ENCODE results near the gene CHURC1.

- TF ChIP-seq CTCF (IDR thresholded peaks at IDR 0.05) (no peak), FOSL2 (IDR thresholded peaks at IDR 0.05; ENCODE audit: borderline replicate concordance, low read depth) (no peak), RAD21 (IDR thresholded peaks at IDR 0.05; ENCODE audit: low read length) (no peak)
Measured at GRCh38 chr14:64899958-64900357, 14.3 kb upstream of the CHURC1 start.

Measured in SK-N-SH (cell line).